GM12801 (cell line): ENCODE results near the gene CCL18.
"Not testable (repeated sequence)": the region's sequence is repeated elsewhere in the genome, so short reads cannot be mapped to it uniquely, and the experiment has no call there.

Source experiments
- CTCF ChIP-seq: IDR thresholded peaks from one replicate; pipeline ENCODE4 v1.5.1; 2011; ENCODE audit warnings: control low read depth; ENCODE audit not compliant: insufficient read length; ENCODE audit errors: extremely low read depth

Gene CCL18

GRCh38 chr17:36089888-36090836 is 26.1 kb downstream of the CCL18 start, which contains the start of gene CCL3:
Gene CCL3 (minus strand): TSS chr17:36090143. CDS start chr17:36090058, 85 bp downstream.
- TF ChIP-seq CTCF: no peak

- no peak for TF ChIP-seq CTCF
Observed at GRCh38 chr17:36092230-36092629, 28.2 kb downstream of the CCL18 start.

GRCh38 chr17:36094232-36094631 is 30.2 kb downstream of the CCL18 start:
- TF ChIP-seq CTCF: no peak

GRCh38 chr17:36094746-36095145 is 30.7 kb downstream of the CCL18 start:
- no peak for TF ChIP-seq CTCF

- TF ChIP-seq CTCF: no peak
Observed at GRCh38 chr17:36095992-36096391, 31.9 kb downstream of the CCL18 start.

- not testable (repeated sequence) for TF ChIP-seq CTCF
Observed at GRCh38 chr17:36103401-36103975, 39.4 kb downstream of the CCL18 start, which contains the start of gene CCL4. Gene CCL4 (plus strand): TSS chr17:36103827. CDS start chr17:36103906, 79 bp downstream.

GRCh38 chr17:36104701-36105181 is 40.7 kb downstream of the CCL18 start:
- TF ChIP-seq CTCF: no peak
